ENCODE data around the gene KCTD1. TPM values are rescaled to one million over a fixed set of nuclear protein-coding genes. Genes with fewer than 3 reads are reported as not detected.

KCTD1 gene
- polyA plus RNA-seq, 1 donor from 2014 or later = 32.0 TPM

DNA sequence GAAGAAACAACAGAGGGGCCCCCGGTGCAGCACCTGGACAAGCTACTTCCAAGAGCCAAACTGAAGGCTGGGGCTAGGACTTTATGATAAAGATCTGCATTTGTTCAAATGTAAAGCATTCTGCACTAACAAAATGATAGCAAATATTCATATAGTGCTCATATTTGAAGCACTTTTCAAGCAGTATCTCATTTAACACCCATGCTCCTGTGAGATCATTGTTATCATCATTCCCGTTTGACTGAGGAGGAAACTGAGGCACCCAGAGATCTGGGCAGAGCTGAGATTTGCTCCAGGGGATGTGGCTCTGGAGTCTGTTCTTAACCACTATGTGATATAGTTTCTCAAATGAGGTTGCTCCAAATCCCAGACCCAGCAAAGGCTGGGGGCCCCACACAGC, 9.8 kb downstream of the KCTD1 start:
- no peak overlapping the region for H3K4me2 ChIP-seq (ENCODE audit: low read length)
- no peak overlapping the region for H3K9ac ChIP-seq (ENCODE audit: low read length)
- no peaks in the 10 kb centered on the region for H3K9me3 ChIP-seq (ENCODE audit: low read length)
- TF ChIP-seq TAF1 (IDR thresholded peaks at IDR 0.05; ENCODE audit: low read depth) (no peak), SMC3 (conservative IDR thresholded peaks at IDR 0.05; ENCODE audit: poor library complexity) (no peak), MXI1 (conservative IDR thresholded peaks at IDR 0.05; ENCODE audit: poor library complexity, severe bottlenecking) (no peak), EP300 (conservative IDR thresholded peaks at IDR 0.05; ENCODE audit: poor library complexity, severe bottlenecking) (no peak), RAD21 (conservative IDR thresholded peaks at IDR 0.05) (no peak), POLR2AphosphoS5 (IDR thresholded peaks at IDR 0.05) (no peak), EZH2 (IDR thresholded peaks at IDR 0.05; ENCODE audit: borderline replicate concordance, insufficient read depth, low read length, poor library complexity, severe bottlenecking) (no peak)
- TF ChIP-seq, protein P1, sequence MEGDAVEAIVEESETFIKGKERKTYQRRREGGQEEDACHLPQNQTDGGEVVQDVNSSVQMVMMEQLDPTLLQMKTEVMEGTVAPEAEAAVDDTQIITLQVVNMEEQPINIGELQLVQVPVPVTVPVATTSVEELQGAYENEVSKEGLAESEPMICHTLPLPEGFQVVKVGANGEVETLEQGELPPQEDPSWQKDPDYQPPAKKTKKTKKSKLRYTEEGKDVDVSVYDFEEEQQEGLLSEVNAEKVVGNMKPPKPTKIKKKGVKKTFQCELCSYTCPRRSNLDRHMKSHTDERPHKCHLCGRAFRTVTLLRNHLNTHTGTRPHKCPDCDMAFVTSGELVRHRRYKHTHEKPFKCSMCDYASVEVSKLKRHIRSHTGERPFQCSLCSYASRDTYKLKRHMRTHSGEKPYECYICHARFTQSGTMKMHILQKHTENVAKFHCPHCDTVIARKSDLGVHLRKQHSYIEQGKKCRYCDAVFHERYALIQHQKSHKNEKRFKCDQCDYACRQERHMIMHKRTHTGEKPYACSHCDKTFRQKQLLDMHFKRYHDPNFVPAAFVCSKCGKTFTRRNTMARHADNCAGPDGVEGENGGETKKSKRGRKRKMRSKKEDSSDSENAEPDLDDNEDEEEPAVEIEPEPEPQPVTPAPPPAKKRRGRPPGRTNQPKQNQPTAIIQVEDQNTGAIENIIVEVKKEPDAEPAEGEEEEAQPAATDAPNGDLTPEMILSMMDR (IDR thresholded peaks at IDR 0.05; ENCODE audit: poor library complexity, severe bottlenecking) = no peak
- TF ChIP-seq, protein P2, sequence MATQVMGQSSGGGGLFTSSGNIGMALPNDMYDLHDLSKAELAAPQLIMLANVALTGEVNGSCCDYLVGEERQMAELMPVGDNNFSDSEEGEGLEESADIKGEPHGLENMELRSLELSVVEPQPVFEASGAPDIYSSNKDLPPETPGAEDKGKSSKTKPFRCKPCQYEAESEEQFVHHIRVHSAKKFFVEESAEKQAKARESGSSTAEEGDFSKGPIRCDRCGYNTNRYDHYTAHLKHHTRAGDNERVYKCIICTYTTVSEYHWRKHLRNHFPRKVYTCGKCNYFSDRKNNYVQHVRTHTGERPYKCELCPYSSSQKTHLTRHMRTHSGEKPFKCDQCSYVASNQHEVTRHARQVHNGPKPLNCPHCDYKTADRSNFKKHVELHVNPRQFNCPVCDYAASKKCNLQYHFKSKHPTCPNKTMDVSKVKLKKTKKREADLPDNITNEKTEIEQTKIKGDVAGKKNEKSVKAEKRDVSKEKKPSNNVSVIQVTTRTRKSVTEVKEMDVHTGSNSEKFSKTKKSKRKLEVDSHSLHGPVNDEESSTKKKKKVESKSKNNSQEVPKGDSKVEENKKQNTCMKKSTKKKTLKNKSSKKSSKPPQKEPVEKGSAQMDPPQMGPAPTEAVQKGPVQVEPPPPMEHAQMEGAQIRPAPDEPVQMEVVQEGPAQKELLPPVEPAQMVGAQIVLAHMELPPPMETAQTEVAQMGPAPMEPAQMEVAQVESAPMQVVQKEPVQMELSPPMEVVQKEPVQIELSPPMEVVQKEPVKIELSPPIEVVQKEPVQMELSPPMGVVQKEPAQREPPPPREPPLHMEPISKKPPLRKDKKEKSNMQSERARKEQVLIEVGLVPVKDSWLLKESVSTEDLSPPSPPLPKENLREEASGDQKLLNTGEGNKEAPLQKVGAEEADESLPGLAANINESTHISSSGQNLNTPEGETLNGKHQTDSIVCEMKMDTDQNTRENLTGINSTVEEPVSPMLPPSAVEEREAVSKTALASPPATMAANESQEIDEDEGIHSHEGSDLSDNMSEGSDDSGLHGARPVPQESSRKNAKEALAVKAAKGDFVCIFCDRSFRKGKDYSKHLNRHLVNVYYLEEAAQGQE (IDR thresholded peaks at IDR 0.05; ENCODE audit: borderline replicate concordance) = no peak
- H2AFZ ChIP-seq (ENCODE audit: low read depth, low read length) = no peak overlapping the region
- no peaks in the 10 kb centered on the region for H4K20me1 ChIP-seq (ENCODE audit: insufficient read depth)
- H3K79me2 ChIP-seq (replicated peaks; ENCODE audit: insufficient read depth, low read length) = peaks cover 41% of the 10 kb centered on the region
- H3K27me3 ChIP-seq (ENCODE audit: insufficient read depth, low read depth, low read length) = no peaks in the 10 kb centered on the region
- no peaks in the 10 kb centered on the region for H3F3A ChIP-seq (ENCODE audit: insufficient read depth, low read length, poor library complexity, severe bottlenecking)
- no peaks in the 10 kb centered on the region for H3K36me3 ChIP-seq (ENCODE audit: insufficient read depth, low read length)
- no peak overlapping the region for H3K4me3 ChIP-seq (ENCODE audit: low read length)
- H3K27ac ChIP-seq (ENCODE audit: low read length) = no peak overlapping the region
- H3K9me2 ChIP-seq (ENCODE audit: insufficient read depth, low read length) = no peaks in the 10 kb centered on the region

DNA sequence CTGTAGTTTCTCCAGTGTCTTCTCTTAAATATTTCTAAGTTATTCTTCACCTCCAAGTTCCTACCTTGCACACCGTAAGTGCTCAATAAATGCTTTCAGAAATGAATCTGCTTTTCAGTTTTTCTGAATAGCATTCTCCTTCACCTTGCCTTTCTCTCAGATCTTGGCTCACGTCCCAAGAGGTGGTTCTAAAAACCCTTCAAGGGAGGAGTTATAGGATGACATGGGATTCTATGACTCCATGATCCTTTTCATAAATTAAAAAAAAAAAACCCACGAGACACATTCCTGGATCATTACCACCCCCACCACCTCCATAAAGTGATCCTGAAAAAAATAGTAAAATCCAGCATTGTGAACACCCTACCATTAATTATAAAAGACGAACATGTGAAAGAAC, 11.7 kb downstream of the KCTD1 start:
- Histone ChIP-seq H3K27ac (ENCODE audit: low read length) (no peak overlapping the region), H2AFZ (ENCODE audit: low read depth, low read length) (no peak overlapping the region), H3K9me2 (ENCODE audit: insufficient read depth, low read length) (no peaks in the 10 kb centered on the region), H3K4me2 (ENCODE audit: low read length) (no peak overlapping the region), H3K9ac (ENCODE audit: low read length) (no peak overlapping the region), H3F3A (ENCODE audit: insufficient read depth, low read length, poor library complexity, severe bottlenecking) (no peaks in the 10 kb centered on the region), H3K79me2 (replicated peaks; ENCODE audit: insufficient read depth, low read length) (peaks cover 23% of the 10 kb centered on the region), H3K27me3 (ENCODE audit: insufficient read depth, low read depth, low read length) (no peaks in the 10 kb centered on the region), H4K20me1 (ENCODE audit: insufficient read depth) (no peaks in the 10 kb centered on the region), H3K36me3 (ENCODE audit: insufficient read depth, low read length) (no peaks in the 10 kb centered on the region), H3K9me3 (ENCODE audit: low read length) (no peaks in the 10 kb centered on the region), H3K4me3 (ENCODE audit: low read length) (no peak overlapping the region)
- no peak for TF ChIP-seq EZH2 (IDR thresholded peaks at IDR 0.05; ENCODE audit: borderline replicate concordance, insufficient read depth, low read length, poor library complexity, severe bottlenecking)
- TF ChIP-seq RAD21 (conservative IDR thresholded peaks at IDR 0.05) = no peak

DNA sequence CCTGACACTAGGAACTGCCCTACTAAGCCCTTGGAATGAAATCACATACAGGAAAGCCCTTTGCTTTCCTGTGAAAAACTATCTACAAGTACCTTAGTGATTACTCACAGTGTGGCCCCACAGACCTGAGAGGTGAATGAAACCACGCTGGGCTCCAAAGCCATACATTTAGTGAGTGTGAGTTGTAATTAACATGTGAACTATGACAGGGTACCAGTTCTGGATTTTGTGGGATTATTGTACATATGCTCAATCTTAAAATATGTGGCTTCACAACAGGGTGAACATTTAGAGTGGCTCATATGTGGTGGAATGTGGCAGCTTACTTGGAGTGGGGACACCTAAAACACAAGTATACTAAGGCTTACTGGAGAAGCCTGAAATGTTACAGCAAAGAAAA, 12.3 kb downstream of the KCTD1 start:
- Histone ChIP-seq H3K4me3 (ENCODE audit: low read length) (no peak overlapping the region), H2AFZ (ENCODE audit: low read depth, low read length) (no peak overlapping the region), H4K20me1 (ENCODE audit: insufficient read depth) (no peaks in the 10 kb centered on the region), H3K9me2 (ENCODE audit: insufficient read depth, low read length) (no peaks in the 10 kb centered on the region), H3K79me2 (replicated peaks; ENCODE audit: insufficient read depth, low read length) (peaks cover 23% of the 10 kb centered on the region), H3K9ac (ENCODE audit: low read length) (no peak overlapping the region), H3K27ac (ENCODE audit: low read length) (no peak overlapping the region), H3F3A (ENCODE audit: insufficient read depth, low read length, poor library complexity, severe bottlenecking) (no peaks in the 10 kb centered on the region), H3K36me3 (ENCODE audit: insufficient read depth, low read length) (no peaks in the 10 kb centered on the region), H3K27me3 (ENCODE audit: insufficient read depth, low read depth, low read length) (no peaks in the 10 kb centered on the region), H3K9me3 (ENCODE audit: low read length) (no peaks in the 10 kb centered on the region), H3K4me2 (ENCODE audit: low read length) (no peak overlapping the region)
- TF ChIP-seq SMC3 (conservative IDR thresholded peaks at IDR 0.05; ENCODE audit: poor library complexity) (no peak), POLR2AphosphoS5 (IDR thresholded peaks at IDR 0.05) (no peak), RAD21 (conservative IDR thresholded peaks at IDR 0.05) (no peak), EP300 (conservative IDR thresholded peaks at IDR 0.05; ENCODE audit: poor library complexity, severe bottlenecking) (no peak), EZH2 (IDR thresholded peaks at IDR 0.05; ENCODE audit: borderline replicate concordance, insufficient read depth, low read length, poor library complexity, severe bottlenecking) (no peak), MXI1 (conservative IDR thresholded peaks at IDR 0.05; ENCODE audit: poor library complexity, severe bottlenecking) (no peak), TAF1 (IDR thresholded peaks at IDR 0.05; ENCODE audit: low read depth) (no peak)
- TF ChIP-seq, protein P1 (IDR thresholded peaks at IDR 0.05; ENCODE audit: poor library complexity, severe bottlenecking) = no peak
- TF ChIP-seq, protein P2 (IDR thresholded peaks at IDR 0.05; ENCODE audit: borderline replicate concordance) = no peak
